ENCODE data around the gene RASGEF1C.

Gene RASGEF1C

GRCh38 chr5:180179442-180180420, 29.3 kb downstream of the RASGEF1C start:
- DNase-seq (ENCODE audit: low read depth in 2 of 2): no peak

- no peak for DNase-seq (ENCODE audit: low read depth in 2 of 2)
These were observed 30.2 kb downstream of the RASGEF1C start for GRCh38 chr5:180178531-180179441.

- DNase-seq (ENCODE audit: low read depth in 2 of 2): no peak
These were observed 32.8 kb downstream of the RASGEF1C start for GRCh38 chr5:180176191-180176590.

GRCh38 chr5:180175015-180175431, 34.0 kb downstream of the RASGEF1C start:
- no peak for DNase-seq (ENCODE audit: low read depth in 2 of 2)

GRCh38 chr5:180174587-180174972, 34.4 kb downstream of the RASGEF1C start:
- no peak for DNase-seq (ENCODE audit: low read depth in 2 of 2)

GRCh38 chr5:180173875-180174586, 35.0 kb downstream of the RASGEF1C start:
- DNase-seq (ENCODE audit: low read depth in 2 of 2): no peak

- no peak for DNase-seq (ENCODE audit: low read depth in 2 of 2)
These were observed 35.8 kb downstream of the RASGEF1C start for GRCh38 chr5:180173198-180173544.

GRCh38 chr5:180172447-180173197, 36.4 kb downstream of the RASGEF1C start:
- DNase-seq (ENCODE audit: low read depth in 2 of 2): no peak

- DNase-seq (ENCODE audit: low read depth in 2 of 2): no peak
These were observed 37.4 kb downstream of the RASGEF1C start for GRCh38 chr5:180171568-180172094.

GRCh38 chr5:180170810-180171567, 38.0 kb downstream of the RASGEF1C start:
- no peak for DNase-seq (ENCODE audit: low read depth in 2 of 2)

- DNase-seq (ENCODE audit: low read depth in 2 of 2): no peak
These were observed 38.8 kb downstream of the RASGEF1C start for GRCh38 chr5:180170106-180170809.

GRCh38 chr5:180169248-180170105, 39.5 kb downstream of the RASGEF1C start:
- DNase-seq (ENCODE audit: low read depth in 2 of 2): no peak

- DNase-seq (ENCODE audit: low read depth in 2 of 2): no peak
These were observed 40.3 kb downstream of the RASGEF1C start for GRCh38 chr5:180168758-180169157.

- DNase-seq (ENCODE audit: low read depth in 2 of 2): no peak
These were observed 42.8 kb downstream of the RASGEF1C start for GRCh38 chr5:180166176-180166575.

GRCh38 chr5:180162304-180162661, 46.7 kb downstream of the RASGEF1C start:
- no peak for DNase-seq (ENCODE audit: low read depth in 2 of 2)

- DNase-seq (ENCODE audit: low read depth in 2 of 2): no peak
These were observed 47.3 kb downstream of the RASGEF1C start for GRCh38 chr5:180161420-180162303.

GRCh38 chr5:180160789-180161188, 48.2 kb downstream of the RASGEF1C start:
- no peak for DNase-seq (ENCODE audit: low read depth in 2 of 2)

- no peak for DNase-seq (ENCODE audit: low read depth in 2 of 2)
These were observed 48.8 kb downstream of the RASGEF1C start for GRCh38 chr5:180160215-180160614.
